GM20000 (cell line): ENCODE data around the gene RRP9.

Source experiments
- DNase-seq: peaks from one replicate; pipeline ENCODE4 v3.0.0; 2012; ENCODE audit warnings: low spot score
- CTCF ChIP-seq: IDR thresholded peaks from 2 replicates; pipeline ENCODE4 v1.5.1; 2012; ENCODE audit warnings: mild to moderate bottlenecking, control low read depth; ENCODE audit errors: extremely low read depth, missing control alignments

RRP9 gene

GRCh38 chr3:51945031-51945840 is 3.5 kb upstream of the RRP9 start:
- no peak for TF ChIP-seq CTCF
- DNase-seq, result no peak

GRCh38 chr3:51944451-51945021 is 2.8 kb upstream of the RRP9 start:
- TF ChIP-seq CTCF, result no peak
- no peak for DNase-seq

- no peak for DNase-seq
Measured at GRCh38 chr3:51943451-51944391, 2.0 kb upstream of the RRP9 start.

GRCh38 chr3:51942603-51943450 is 1.1 kb upstream of the RRP9 start:
- DNase-seq, result peak; percentile 87
- no peak for TF ChIP-seq CTCF

More at GRCh38 chr3:51943451-51944391, 2.0 kb upstream of the RRP9 start:
- no peak for TF ChIP-seq CTCF

GRCh38 chr3:51941463-51941797 is 274 bp downstream of the RRP9 start:
- DNase-seq, result no peak
- no peak for TF ChIP-seq CTCF

GRCh38 chr3:51940648-51941462 is 849 bp downstream of the RRP9 start:
- no peak for DNase-seq
- no peak for TF ChIP-seq CTCF
